ENCODE measurements around the gene RNF166. TPM values are rescaled to one million over a fixed set of nuclear protein-coding genes. Genes with fewer than 3 reads are reported as not detected.

RNF166 gene
- total and polyA plus RNA-seq, 4 donors = 6.5 to 9.1 (median 7.6) TPM

- TF ChIP-seq RXRA (IDR thresholded peaks at IDR 0.05) (no peak), MAX (IDR thresholded peaks at IDR 0.05) (no peak), NR2F2 (IDR thresholded peaks at IDR 0.05) (no peak), FOXA1 (IDR thresholded peaks at IDR 0.05) (no peak), RAD21 (IDR thresholded peaks at IDR 0.05) (no peak), JUND (IDR thresholded peaks at IDR 0.05) (no peak), REST (IDR thresholded peaks at IDR 0.05) (no peak), SP1 (IDR thresholded peaks at IDR 0.05) (no peak), ZBTB33 (IDR thresholded peaks at IDR 0.05) (no peak), CTCF (IDR thresholded peaks at IDR 0.05; ENCODE audit: low read depth, low read length, missing input control) (no peak), EGR1 (IDR thresholded peaks at IDR 0.05; ENCODE audit: low read depth in 2 of 2) (no peak), TAF1 (conservative IDR thresholded peaks at IDR 0.05) (no peak), HNF4G (IDR thresholded peaks at IDR 0.05) (no peak), FOXA2 (IDR thresholded peaks at IDR 0.05) (no peak), YY1 (IDR thresholded peaks at IDR 0.05) (no peak), ATF3 (IDR thresholded peaks at IDR 0.05) (no peak), GABPA (IDR thresholded peaks at IDR 0.05 in 1 of 2, conservative IDR thresholded peaks at IDR 0.05 in 1 of 2) (no peak), HNF4A (conservative IDR thresholded peaks at IDR 0.05) (no peak)
- Histone ChIP-seq H3K4me1 (ENCODE audit: control insufficient read depth in 4 of 4, insufficient read depth in 4 of 4, low read length in 3 of 4) (no peaks in the 10 kb centered on the region), H3K9ac (ENCODE audit: low read depth in 1 of 2, low read length in 2 of 2) (no peak overlapping the region), H3K27me3 (ENCODE audit: control insufficient read depth in 4 of 4, insufficient read depth in 4 of 4, low read length in 3 of 4) (no peaks in the 10 kb centered on the region), H3K27ac (ENCODE audit: low read depth in 1 of 2, low read length in 2 of 2) (no peak overlapping the region), H3K4me3 (ENCODE audit: low read depth in 1 of 3, low read length in 3 of 3) (no peak overlapping the region), H3K36me3 (ENCODE audit: control insufficient read depth in 4 of 4, insufficient read depth in 3 of 4, low read depth in 1 of 4, low read length in 3 of 4) (peaks cover 23 to 79% (median 27%) of the 10 kb centered on the region in 4 donors), H3K9me3 (ENCODE audit: control insufficient read depth in 4 of 4, low read length in 3 of 4) (no peaks in the 10 kb centered on the region)
- no peak for DNase-seq (ENCODE audit: low spot score)
- WGBS = 97% methylated on average over 21 of the region's 21 CpGs
Observed at GRCh38 chr16:88716601-88717001, 10.4 kb upstream of the RNF166 start.
